Bronchial epithelial cell (primary cell): Measurements from ENCODE around the gene LRP6. TPM values are rescaled to one million over a fixed set of nuclear protein-coding genes. Genes with fewer than 3 reads are reported as not detected.
A peak's percentile ranks its signal among the peaks of the same experiment; 100 is the strongest.

Source experiments
- DNase-seq: peaks from one replicate; pipeline ENCODE4 v3.0.0-alpha.2; 2010; ENCODE audit warnings: low read depth
- FAIRE-seq: peaks from 2 replicates; lab custom pipeline; 2011; peaks lifted over from hg19 to GRCh38; lab: Jason Lieb, UNC
- H3K27me3 ChIP-seq: 2 replicates; pipeline ENCODE4 v1.5.1; 2011; ENCODE audit warnings: low read length; ENCODE audit not compliant: control insufficient read depth, insufficient read depth
- H3K36me3 ChIP-seq: 2 replicates; pipeline ENCODE4 v1.5.1; 2011; ENCODE audit warnings: low read length; ENCODE audit not compliant: control insufficient read depth, insufficient read depth
- H3K4me3 ChIP-seq: 2 replicates; pipeline ENCODE4 v1.5.1; 2011; ENCODE audit warnings: mild to moderate bottlenecking, low read depth, low read length, control low read depth
- CTCF ChIP-seq: IDR thresholded peaks from 2 replicates; pipeline ENCODE4 v1.5.1; 2011; ENCODE audit warnings: mild to moderate bottlenecking, moderate library complexity, low read length, control low read depth, inconsistent platforms; ENCODE audit not compliant: insufficient read depth, severe bottlenecking
- total RNA-seq: library from RNA; depleted of rRNA; stranded (reverse); fragments of >200 nt; gene quantifications from 2 replicates; pipeline ENCODE4 v1.2.1, GENCODE V29; 2014

The LRP6 gene
- total RNA-seq, 1 donor from 2014 or later: 17.6 TPM

- DNase-seq (no peak), FAIRE-seq (no peak)
- H3K27me3 ChIP-seq: no peaks in the 10 kb centered on the region
- no peak for TF ChIP-seq CTCF
- H3K4me3 ChIP-seq: no peak overlapping the region
- H3K36me3 ChIP-seq: no peaks in the 10 kb centered on the region
Observed at GRCh38 chr12:12297201-12297830, 30.5 kb upstream of the LRP6 start.

- no peaks in the 10 kb centered on the region for H3K36me3 ChIP-seq
- TF ChIP-seq CTCF: no peak
- no peak overlapping the region for H3K4me3 ChIP-seq
- no peak for FAIRE-seq
- no peak for DNase-seq
- no peaks in the 10 kb centered on the region for H3K27me3 ChIP-seq
Observed at GRCh38 chr12:12294215-12295005, 27.6 kb upstream of the LRP6 start.

GRCh38 chr12:12290206-12290605 lies 23.4 kb upstream of the LRP6 start:
- no peak for DNase-seq
- FAIRE-seq: no peak

GRCh38 chr12:12286441-12286840 lies 19.6 kb upstream of the LRP6 start:
- no peak for DNase-seq
- Histone ChIP-seq H3K36me3 (no peaks in the 10 kb centered on the region), H3K27me3 (no peaks in the 10 kb centered on the region), H3K4me3 (no peak overlapping the region)
- no peak for TF ChIP-seq CTCF
- FAIRE-seq: no peak

More at GRCh38 chr12:12290206-12290605, 23.4 kb upstream of the LRP6 start:
- no peak overlapping the region for H3K4me3 ChIP-seq
- no peaks in the 10 kb centered on the region for H3K36me3 ChIP-seq
- no peak for TF ChIP-seq CTCF
- H3K27me3 ChIP-seq: no peaks in the 10 kb centered on the region

- FAIRE-seq (no peak), DNase-seq (peak; percentile 68)
- TF ChIP-seq CTCF: no peak
Observed at GRCh38 chr12:12282761-12283425, 16.0 kb upstream of the LRP6 start.

More at GRCh38 chr12:12282761-12283425, 16.0 kb upstream of the LRP6 start:
- Histone ChIP-seq H3K36me3 (no peaks in the 10 kb centered on the region), H3K4me3 (no peak overlapping the region), H3K27me3 (no peaks in the 10 kb centered on the region)
